GM18511 (cell line): Measurements from ENCODE around the gene MYOCOS.
"Not testable (repeated sequence)": the region's sequence is repeated elsewhere in the genome, so short reads cannot be mapped to it uniquely, and the experiment has no call there.

Experiments
- ATAC-seq: cut with Tn5 transposase; IDR thresholded peaks from one replicate; pipeline ENCODE4 v1.9.1; 2021; ENCODE audit warnings: mild to moderate bottlenecking, moderate library complexity; ENCODE audit not compliant: unreplicated experiment

Gene MYOCOS

GRCh38 chr1:171656206-171656605 is 34.2 kb downstream of the MYOCOS start:
- not testable (repeated sequence) for ATAC-seq

DNA sequence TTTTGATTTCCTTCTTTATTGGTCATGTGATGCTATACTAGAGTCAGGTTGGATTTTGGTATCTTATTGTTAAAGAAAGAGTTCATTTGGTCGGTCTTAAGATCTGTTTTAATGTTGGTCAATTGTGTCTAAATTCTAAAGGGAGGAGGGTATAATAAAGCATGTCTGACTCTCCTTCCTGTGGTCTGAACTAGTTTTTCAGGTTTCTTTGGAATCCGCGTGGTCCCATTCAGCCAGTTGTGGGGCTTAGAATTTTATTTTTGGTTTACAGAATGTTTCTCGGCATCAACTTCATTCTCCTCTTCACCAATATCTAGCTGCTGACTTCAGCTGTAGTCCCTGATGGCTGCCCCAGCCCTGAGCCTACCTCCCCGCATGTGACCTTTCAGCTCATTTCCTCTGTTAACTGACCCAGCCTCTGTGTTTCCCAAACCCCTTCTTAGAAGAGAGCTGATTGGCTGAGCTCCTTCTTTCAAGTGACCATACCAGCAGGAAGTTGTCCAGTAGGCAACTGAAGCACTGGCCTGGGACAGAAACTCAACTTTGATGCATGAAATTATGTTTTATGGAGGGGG is 39.1 kb downstream of the MYOCOS start:
- no peak for ATAC-seq

GRCh38 chr1:171663036-171663853 is 41.2 kb downstream of the MYOCOS start:
- no peak for ATAC-seq

- no peak for ATAC-seq
Observed at GRCh38 chr1:171663854-171664575, 42.0 kb downstream of the MYOCOS start.

DNA sequence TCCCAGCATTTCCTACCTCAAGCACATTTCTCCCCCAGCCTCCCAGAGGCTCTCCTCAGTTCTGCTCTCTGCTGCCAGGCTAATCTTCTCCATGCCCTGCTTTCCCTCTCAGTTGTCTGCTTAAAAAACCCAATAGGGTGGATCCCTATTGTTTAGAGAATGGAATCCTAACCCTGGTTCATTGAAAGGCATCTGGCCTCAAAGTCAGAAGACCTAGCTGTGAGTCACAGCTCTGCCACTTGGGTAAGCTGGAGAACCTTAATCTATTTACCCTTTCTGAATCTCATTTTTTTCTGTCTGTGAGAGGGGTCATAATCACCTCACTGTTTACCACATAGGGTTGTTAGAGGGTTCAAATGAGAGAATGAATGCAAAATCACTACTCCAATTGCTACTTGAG is 42.9 kb downstream of the MYOCOS start:
- no peak for ATAC-seq

DNA sequence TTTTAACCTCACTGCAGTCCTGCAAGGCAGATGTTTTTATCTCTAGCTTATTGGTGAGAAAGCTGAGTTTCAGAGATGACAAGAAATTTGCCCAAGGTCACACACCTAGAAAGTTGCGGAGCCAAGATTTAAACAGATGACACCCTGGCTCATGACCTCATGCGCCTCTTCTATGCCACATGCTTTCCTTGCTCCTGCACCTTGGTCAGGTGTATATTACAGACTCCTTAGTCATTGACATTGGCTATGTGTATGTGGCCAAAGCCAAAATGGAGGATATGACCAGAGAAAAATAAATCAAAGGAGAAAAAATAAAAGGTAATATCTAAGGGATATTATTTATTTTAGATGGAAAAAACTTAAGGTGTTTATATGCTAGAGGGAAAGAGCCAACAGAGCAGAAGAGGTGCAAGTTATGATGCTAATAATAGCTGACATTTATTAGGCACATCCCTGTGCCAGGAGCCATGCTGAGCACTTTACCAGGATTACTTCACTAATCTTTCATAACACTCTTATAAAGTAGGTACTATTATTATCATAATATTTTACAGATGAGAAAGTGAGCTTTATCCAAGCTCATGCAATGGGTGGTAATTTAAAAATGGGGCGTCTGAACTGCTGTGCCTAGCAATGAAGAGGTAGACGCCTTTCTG is 44.2 kb downstream of the MYOCOS start:
- no peak for ATAC-seq

DNA sequence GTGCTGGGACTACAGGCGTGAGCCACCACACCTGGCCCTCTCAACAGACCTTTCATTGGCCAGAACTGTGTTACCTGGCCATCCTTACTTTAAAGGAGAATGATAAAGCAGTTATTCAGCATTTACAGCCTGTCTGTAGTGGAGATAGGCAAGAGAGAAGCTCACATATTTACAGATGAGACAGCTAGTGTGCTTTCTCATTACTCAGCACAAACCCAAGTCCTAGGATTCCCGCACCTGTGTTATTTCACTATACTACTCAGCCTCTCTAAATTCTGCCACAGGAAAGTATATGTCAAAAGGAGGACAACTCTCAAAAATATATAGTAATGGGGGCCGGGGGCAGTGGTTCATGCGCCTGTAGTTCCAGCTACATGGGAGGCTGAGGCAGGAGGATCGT is 46.3 kb downstream of the MYOCOS start:
- ATAC-seq = no peak

GRCh38 chr1:171670739-171671138 is 48.7 kb downstream of the MYOCOS start:
- ATAC-seq = no peak

DNA sequence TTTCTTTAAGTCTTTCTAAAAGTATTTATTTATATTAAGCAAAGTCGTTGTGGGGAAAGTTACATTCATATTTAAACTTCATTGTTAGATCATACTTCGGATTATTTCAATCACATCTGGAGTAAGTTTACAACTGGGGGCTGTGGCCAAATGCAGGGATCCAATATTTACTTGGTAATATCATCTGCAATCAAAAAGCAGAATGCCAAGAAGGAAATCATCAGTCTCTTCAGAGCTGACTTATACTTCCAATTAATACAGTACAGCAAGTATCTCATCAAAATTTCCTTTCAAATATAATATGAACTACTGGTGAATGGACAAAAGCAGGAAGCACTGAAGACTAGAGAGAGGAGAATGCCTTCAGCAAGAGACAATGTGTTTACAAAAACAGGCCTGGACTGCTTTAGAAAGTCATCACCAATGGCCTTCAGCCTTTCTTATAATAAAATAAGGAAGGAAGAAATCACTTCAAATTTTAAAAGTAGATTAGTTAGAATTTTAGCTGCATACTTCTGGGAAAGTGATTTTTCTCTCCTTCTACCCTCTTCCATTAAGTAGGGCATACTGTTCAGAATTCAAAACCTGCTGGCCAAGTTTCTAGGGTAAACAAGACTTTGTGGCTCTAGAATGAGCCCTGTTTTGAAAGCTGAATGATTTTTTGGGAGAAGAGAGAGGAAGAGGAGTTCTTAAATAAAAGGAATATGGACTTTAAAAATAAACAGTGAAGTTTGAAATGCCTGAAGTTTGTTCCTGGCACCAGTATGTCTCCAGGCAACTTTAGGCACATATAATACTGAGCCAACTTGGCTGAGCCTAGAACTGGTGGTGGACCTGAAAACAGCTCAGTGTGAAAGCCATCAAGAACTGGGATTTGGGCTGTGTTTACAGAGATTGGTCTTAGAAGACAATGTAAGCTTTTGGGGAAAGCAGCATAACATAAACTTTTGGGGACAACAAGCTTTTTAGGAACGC is 52.7 kb downstream of the MYOCOS start:
- no peak for ATAC-seq
